Pancreas (tissue), 10 donors: ENCODE measurements around the gene GABBR2. TPM values are rescaled to one million over a fixed set of nuclear protein-coding genes. Genes with fewer than 3 reads are reported as not detected.

ENCODE experiments used
- ATAC-seq, 4 donors: fragments of 200-7000 bp; cut with Tn5 transposase; one replicate each; pipeline versions ENCODE4 v1.8.0 to v1.9.1; 2020; ENCODE audit warnings: mild to moderate bottlenecking in 4 of 4, moderate library complexity in 4 of 4
- DNase-seq, 6 donors: peaks; one replicate each; pipeline ENCODE4 v3.0.0-alpha.2; 2020
- FAIRE-seq: peaks from 2 replicates; lab custom pipeline; 2012; peaks lifted over from hg19 to GRCh38; lab: Jason Lieb, UNC
- H3K27ac ChIP-seq, 4 donors: fragments of 200-600 bp; sonication (generic); 1 replicate in 3 of 4; 2 replicates in 1 of 4; pipeline versions ENCODE4 v1.5.0 to v1.8.0; 2020
- H3K27me3 ChIP-seq, 4 donors: fragments of 200-600 bp; one replicate each; pipeline ENCODE4 v1.8.0; 2021
- H3K36me3 ChIP-seq, 3 donors: fragments of 200-600 bp; sonication (generic) in 1 of 3; one replicate each; pipeline versions ENCODE4 v1.5.0 to v1.8.0; 2020 to 2021
- H3K4me1 ChIP-seq, 3 donors: fragments of 200-600 bp; one replicate each; pipeline ENCODE4 v1.8.0; 2021
- H3K4me3 ChIP-seq, 4 donors: fragments of 200-600 bp; sonication (generic) in 2 of 4; one replicate each; pipeline versions ENCODE4 v1.5.0 to v1.8.0; 2020 to 2021
- H3K9me3 ChIP-seq, 4 donors: fragments of 200-600 bp; one replicate each; pipeline ENCODE4 v1.8.0; 2021
- WGBS, 2 donors: extraction: QIAGEN DNeasy Blood & Tissue Kit; methylation state at CpG; one replicate each; pipeline ENCODE4 v1.1.7; 2013; 5-methylcytosine and 5-hydroxymethylcytosine counted together
- intact Hi-C, 3 donors: fragments of 100-400 bp; cut with DNase I; formaldehyde crosslinking; loops; one replicate each; pipeline versions ENCODE4 v1.11.1 to v1.14.2; 2022
- polyA plus RNA-seq, 2 donors: library from polyadenylated mRNA; stranded (reverse); fragments of 200-250 nt; gene quantifications; one replicate each; pipeline ENCODE4 v1.2.3, GENCODE V29; 2013
- total RNA-seq, 6 donors: library from RNA; stranded (reverse); fragmentation: NEBNext Ultra II Directional in 4 of 6; extraction: Animal tissue kit (Norgen Biotek cat#: 25700) in 4 of 6; gene quantifications; one replicate each; pipeline versions ENCODE4 v1.2.1 to v1.2.4, GENCODE V29; 2021 to 2023
- TF ChIP-seq, protein P1 (sequence below), 4 donors: fragments of 200-600 bp; sonication (generic) in 3 of 4; IDR thresholded peaks; one replicate each; pipeline versions ENCODE4 v1.5.0 to v1.8.0; 2021; ENCODE audit warnings: antibody characterized with exemption in 4 of 4
- donor health status: healthy with polysubstance abuse.
- donor health status: DM: no; HTN: no; CAD: no; lungs with moderate emphysema.
- donor health status: DM: no; HTN: no; CAD: no.
- donor health status: control.
- donor health status: control.
- donor health status: Bipolar disorder and iron deficiency.
- donor health status: DM: yes; HTN: yes; CAD: no.
- donor health status: DM: no; HTN: no; CAD: no.
- donor health status: DM: no; HTN: no; CAD: no.
- donor health status: DM: yes; HTN: yes; CAD: no.

Gene GABBR2
- total and polyA plus RNA-seq, 8 donors = 0.04 to 0.14 (median 0.07) TPM; not detected in 4

DNA sequence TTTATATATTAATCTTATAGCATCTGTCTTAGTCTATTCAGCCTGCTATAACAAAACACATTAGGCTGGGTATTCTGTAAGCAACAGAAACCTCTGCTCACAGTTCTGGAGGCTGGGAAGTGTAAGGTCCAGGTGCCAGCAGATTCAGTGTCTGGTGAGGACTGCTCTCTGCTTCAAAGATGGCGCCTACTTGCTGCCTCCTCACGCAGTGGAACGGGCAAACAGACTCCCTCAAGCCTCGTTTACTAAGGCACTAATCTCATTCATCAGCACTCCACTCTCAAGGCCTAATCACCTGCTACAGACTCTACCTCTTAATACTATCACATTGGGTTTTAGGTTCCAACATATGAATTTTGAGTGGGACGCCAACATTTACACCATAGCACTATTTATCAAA is 448.1 kb downstream of the GABBR2 start:
- no peaks in the 10 kb centered on the region for H3K9me3 ChIP-seq
- H3K36me3 ChIP-seq = no peaks in the 10 kb centered on the region
- no peak for ATAC-seq
- 60 to 70% methylated on average over 5 of the region's 5 CpGs for WGBS, 2 donors
- no peak for FAIRE-seq
- H3K4me1 ChIP-seq = no peaks in the 10 kb centered on the region
- DNase-seq = no peak
- no peak overlapping the region for H3K4me3 ChIP-seq
- TF ChIP-seq, protein P1, sequence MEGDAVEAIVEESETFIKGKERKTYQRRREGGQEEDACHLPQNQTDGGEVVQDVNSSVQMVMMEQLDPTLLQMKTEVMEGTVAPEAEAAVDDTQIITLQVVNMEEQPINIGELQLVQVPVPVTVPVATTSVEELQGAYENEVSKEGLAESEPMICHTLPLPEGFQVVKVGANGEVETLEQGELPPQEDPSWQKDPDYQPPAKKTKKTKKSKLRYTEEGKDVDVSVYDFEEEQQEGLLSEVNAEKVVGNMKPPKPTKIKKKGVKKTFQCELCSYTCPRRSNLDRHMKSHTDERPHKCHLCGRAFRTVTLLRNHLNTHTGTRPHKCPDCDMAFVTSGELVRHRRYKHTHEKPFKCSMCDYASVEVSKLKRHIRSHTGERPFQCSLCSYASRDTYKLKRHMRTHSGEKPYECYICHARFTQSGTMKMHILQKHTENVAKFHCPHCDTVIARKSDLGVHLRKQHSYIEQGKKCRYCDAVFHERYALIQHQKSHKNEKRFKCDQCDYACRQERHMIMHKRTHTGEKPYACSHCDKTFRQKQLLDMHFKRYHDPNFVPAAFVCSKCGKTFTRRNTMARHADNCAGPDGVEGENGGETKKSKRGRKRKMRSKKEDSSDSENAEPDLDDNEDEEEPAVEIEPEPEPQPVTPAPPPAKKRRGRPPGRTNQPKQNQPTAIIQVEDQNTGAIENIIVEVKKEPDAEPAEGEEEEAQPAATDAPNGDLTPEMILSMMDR (IDR thresholded peaks at IDR 0.05) = no peak
- H3K27me3 ChIP-seq = no peaks in the 10 kb centered on the region
- intact Hi-C loops = loop anchor here in 2 of 3 donors (5.0 to 10.0 kb wide), 3 partner anchors 53 to 338 kb away; partner anchors contain the start of gene TRMO (in 1 of the 2)
- H3K27ac ChIP-seq = no peak overlapping the region

DNA sequence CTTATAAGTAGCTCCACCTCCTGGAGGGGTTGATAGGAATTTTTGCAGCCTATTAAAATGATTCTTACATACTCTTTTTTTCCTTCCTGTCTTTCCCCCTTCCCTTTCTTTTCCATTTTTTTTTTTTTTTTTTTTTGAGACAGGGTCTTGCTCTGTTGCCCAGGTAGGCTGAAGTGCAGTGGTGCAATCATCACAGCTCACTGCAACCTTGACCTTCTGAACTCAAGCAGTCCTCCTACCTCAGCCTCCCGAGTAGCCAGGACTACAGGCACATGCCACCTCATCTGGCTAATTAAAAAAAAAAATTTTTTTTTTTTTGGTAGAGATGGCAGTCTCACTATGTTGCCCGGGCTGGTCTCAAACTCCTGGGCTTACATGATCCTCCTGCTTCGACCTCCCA is 448.9 kb downstream of the GABBR2 start:
- TF ChIP-seq, protein P1 (IDR thresholded peaks at IDR 0.05) = no peak
- H3K4me3 ChIP-seq = no peak overlapping the region
- 69 to 73% methylated on average over 3 of the region's 3 CpGs for WGBS, 2 donors
- intact Hi-C loops = loop anchor here in 2 of 3 donors (5.0 to 10.0 kb wide), 3 partner anchors 52 to 337 kb away; partner anchors contain the start of gene TRMO (in 1 of the 2)
- no peaks in the 10 kb centered on the region for H3K9me3 ChIP-seq
- H3K27me3 ChIP-seq = no peaks in the 10 kb centered on the region
- H3K36me3 ChIP-seq = no peaks in the 10 kb centered on the region
- DNase-seq (no peak), FAIRE-seq (no peak), ATAC-seq (no peak)
- H3K27ac ChIP-seq = no peak overlapping the region
- H3K4me1 ChIP-seq = peaks cover 0 to 2% (median 1%) of the 10 kb centered on the region in 3 donors

DNA sequence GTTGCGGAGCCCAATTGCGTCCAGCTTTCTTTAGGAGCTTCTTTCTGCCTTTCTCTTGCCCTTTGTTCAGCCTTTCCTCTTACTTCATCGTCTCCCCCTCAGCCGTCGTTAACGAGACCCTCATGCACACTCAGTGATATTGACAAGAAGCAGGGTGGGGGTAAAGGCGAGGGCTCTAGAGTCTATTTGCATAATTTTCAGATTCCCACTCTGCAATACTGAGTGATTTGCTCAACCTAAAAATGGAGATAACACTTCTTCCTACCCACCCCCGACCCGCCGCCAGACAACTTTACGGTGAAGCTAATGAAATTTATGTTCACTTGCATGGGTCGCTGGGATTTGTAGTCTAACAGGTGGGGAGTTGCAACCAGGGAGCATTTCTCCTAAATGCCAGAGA is 452.0 kb downstream of the GABBR2 start:
- peak overlapping the region; percentile 63 to 87 (median 73) for H3K4me3 ChIP-seq
- WGBS, 2 donors = 9 to 13% methylated on average over 12 of the region's 12 CpGs
- H3K27me3 ChIP-seq = no peaks in the 10 kb centered on the region
- no peak for ATAC-seq
- TF ChIP-seq, protein P1 (IDR thresholded peaks at IDR 0.05) = no peak
- peak overlapping the region in 3 of 4 donors; percentile 89 to 97 (median 94) for H3K27ac ChIP-seq
- no peak for FAIRE-seq
- H3K36me3 ChIP-seq = no peaks in the 10 kb centered on the region
- peaks cover 0 to 8% (median 6%) of the 10 kb centered on the region in 3 donors for H3K4me1 ChIP-seq
- intact Hi-C loops = loop anchor here in 1 of 3 donors (10.0 kb wide), 1 partner anchor 182 kb away; no protein-coding TSS in a partner anchor
- no peak for DNase-seq
- no peaks in the 10 kb centered on the region for H3K9me3 ChIP-seq

DNA sequence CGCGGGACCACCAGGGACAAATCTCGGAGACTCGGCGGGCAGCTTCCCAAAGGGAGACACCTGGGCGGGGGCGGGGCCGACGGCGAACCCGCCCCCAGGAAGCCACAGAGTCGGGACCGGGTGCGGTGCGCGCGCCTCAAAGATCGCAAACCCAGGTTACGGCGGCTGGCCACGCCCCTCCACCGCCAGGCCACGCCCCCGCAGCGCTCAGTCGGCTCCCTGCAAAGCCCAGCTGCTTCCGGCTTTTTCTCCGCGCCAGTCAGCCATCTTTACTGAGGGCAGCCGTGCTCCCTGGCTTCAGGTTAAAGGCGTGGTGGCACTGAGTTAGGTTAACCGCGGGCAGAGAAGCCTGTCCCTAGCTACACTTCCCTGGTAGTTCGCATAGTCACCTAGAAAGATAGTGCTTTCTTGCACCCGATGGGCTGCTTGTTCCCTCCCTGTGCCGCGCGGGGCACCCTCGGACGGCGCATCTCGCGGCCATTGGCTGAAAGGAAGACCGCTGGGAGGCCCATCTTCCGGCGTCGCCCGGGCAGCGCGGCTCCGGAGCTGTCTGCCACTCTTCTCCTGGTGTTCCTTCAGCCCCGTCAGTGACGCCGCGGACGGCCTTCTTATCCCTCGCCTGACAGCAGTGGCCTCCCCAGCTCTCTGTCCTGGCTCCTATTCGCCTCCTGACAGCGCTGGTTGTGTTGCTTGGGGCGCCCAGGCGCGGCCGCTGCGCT is 453.0 kb downstream of the GABBR2 start, which contains the start of gene TBC1D2:
TSS of gene TBC1D2 (minus strand) at position 72 of the 719 bp plus-strand sequence. CDS start 108 bp downstream, outside the sequence.
- peak within 1 kb of the TSS; percentile 89 to 97 (median 92) for H3K27ac ChIP-seq
- H3K36me3 ChIP-seq = no peaks in the 10 kb centered on the region
- FAIRE-seq (no peak), DNase-seq (peak; percentile 96 to 99 (median 98)), ATAC-seq (peak; percentile 95 to 98 (median 96))
- intact Hi-C loops = loop anchor here in 1 of 3 donors (10.0 kb wide), 1 partner anchor 181 kb away; no protein-coding TSS in a partner anchor
- peaks cover 0 to 8% (median 6%) of the 10 kb centered on the region in 3 donors for H3K4me1 ChIP-seq
- WGBS, 2 donors = 0% methylated on average over 63 to 64 of the region's 64 CpGs
- peak within 1 kb of the TSS; percentile 63 to 87 (median 73) for H3K4me3 ChIP-seq
- H3K9me3 ChIP-seq = no peaks in the 10 kb centered on the region
- TF ChIP-seq, protein P1 (IDR thresholded peaks at IDR 0.05) = no peak
- H3K27me3 ChIP-seq = no peaks in the 10 kb centered on the region
